NCI-H2196 treated with DMSO at 0.1 percent for 48 hours (cell line): Measurements from ENCODE around the gene CD59.
"Not testable (repeated sequence)": the region's sequence is repeated elsewhere in the genome, so short reads cannot be mapped to it uniquely, and the experiment has no call there.

Source experiments
- DNase-seq: peaks from one replicate; lab custom pipeline; 2025; ENCODE audit not compliant: unreplicated experiment; lab: John Stamatoyannopoulos, UW

The CD59 gene

GRCh38 chr11:33716243-33716642 is 20.0 kb downstream of the CD59 start:
- no peak for DNase-seq

DNA sequence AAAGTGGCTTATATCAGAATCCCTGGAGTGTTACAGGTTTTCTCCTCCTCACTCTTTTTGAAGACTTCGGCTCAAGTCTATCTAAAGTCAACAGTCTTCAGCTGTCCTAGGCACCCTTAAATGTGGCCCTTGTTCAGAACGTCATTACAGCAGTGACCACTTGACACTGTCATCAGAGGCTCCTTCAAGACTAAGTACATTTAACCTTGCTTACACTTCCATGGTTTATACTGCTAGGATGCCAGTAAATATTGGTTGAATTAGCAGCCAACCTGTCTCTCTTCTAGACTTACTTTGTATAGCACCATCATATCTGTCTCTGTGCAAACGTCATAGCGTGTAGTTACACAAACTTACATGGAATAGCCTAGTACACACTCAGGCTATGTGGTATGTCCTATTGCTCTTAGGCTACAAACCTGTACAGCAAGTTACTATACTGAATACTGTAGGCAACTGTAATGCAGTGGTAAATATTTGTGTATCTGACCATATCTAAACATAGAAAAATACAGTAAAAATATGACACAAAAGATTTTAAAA is 22.3 kb downstream of the CD59 start:
- DNase-seq, result no peak

DNA sequence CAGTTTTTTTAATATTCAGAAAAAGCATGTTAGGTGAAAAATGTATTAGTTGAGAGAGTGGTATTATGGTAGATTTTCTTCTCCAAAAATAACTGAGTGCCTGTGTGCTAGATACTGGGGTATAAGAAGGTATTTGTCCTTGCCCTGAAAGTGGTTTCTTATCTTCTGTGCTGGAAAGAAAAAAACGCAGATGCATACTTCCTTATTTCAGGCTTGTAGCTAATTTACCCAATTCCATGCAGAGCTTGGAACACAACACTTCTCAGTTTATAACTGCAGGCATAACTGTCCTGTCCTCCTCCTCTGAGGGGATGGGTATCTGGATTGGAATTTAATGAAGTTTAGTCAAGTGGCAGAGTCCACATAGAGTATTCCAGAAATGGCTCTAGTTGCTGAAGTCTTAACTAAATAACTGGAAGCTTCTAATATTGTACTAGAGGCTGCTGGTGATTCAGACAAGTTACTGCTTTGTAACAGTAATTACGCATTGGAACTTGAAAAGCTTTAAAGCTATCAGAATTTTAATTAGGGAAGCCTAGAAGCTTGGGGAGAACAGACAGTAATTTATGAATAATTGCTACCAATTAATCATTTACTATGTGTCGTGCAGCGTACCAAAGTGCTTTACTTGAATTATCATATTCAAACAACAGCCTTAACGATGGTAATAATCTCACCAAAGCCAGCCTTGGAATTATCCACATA is 22.9 kb downstream of the CD59 start:
- DNase-seq, result no peak

- no peak for DNase-seq
Measured at GRCh38 chr11:33712436-33712835, 23.8 kb downstream of the CD59 start.

GRCh38 chr11:33709466-33709865 is 26.8 kb downstream of the CD59 start:
- no peak for DNase-seq

DNA sequence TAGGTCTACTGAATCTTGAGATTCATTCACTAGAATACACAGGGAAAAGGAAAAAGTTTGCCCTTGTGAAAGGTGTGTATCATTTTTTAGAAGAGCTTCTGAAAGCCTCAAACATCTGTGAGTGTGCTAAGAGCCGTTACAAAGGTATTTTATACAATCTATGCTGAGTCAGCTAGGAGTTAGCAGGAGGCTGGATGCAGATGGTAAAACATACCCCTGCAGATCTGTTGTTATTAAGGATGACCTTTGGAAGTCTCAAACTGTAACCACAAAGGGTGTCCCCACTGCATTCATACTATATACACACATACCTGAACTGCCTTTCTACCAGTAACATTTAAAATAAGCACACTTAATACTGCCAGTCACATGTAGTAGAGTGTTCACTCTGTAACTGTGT is 27.2 kb downstream of the CD59 start:
- no peak for DNase-seq

- DNase-seq, result not testable (repeated sequence)
Measured at GRCh38 chr11:33707831-33708230, 28.4 kb downstream of the CD59 start.

DNA sequence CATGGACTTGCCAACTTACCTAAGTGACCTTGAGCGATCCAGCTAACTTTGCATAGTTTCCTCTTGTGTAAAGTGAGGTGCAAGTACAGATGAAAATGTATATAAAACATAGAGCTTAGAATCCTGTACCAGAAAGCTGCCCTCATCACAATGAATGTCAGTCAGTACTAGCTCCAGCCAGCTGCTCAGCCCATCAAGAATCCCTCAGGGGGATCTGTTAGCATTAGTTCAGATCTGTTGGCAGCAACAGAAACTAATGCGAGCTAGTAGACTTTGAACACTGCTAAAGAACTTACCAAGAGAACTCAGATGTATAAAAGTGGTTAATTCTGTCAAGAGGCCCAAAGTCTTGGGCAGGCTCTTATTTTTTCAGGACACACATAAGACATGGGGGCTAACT is 29.3 kb downstream of the CD59 start:
- DNase-seq, result no peak

DNA sequence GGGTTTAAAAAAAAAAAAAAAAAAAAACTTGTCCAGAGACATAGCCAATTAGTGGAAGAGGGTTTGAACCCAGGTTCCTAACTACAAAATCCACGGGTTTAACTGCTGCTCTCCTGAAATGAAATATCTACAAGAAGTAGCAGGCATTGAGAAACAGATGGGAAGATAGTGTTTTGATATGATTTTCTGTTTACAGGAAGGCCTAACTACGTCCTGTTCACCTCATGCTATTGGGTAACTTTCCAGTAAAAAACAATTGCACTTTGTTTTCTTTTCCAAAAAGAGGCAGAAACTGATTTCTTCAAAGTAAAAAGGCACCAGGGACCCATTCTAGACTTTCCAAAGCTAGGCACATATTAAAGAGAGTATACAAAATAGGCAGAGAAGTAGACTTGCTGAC is 29.7 kb downstream of the CD59 start:
- no peak for DNase-seq

DNA sequence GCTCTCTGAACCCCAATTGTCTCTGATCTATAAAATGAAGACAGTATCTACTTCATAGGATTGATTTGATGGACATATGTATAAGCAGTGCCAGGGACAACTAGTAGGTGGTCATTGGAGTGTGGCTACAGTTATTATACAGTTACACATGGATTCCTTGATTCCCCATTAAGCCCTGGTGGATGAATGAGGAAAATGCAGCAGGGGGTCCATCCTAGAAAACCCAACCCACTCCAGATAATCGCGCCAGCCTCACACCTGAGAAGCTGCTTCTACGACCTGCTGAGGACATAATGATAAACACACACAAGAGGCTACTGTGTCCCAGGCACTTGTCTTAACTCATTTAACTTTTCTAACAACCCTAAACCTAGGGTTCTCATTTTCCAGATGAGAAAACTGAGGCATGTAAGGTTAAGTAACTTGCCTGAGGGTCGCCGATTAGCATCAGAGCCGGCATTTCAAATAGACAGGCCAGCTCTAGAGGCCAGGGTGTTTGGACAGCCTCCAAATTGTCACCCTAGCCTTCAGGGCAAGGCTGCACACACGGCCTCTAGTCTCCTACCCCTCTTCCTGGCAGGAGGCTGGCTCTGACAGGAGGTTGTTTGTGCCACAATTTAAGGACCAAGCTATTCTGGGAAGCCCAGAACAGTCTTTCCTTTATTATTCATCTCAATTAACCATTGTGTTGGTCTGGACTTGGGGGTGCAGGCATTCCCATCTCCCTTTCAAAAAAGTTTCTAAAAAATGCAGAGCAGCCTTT is 31.8 kb downstream of the CD59 start:
- no peak for DNase-seq

DNA sequence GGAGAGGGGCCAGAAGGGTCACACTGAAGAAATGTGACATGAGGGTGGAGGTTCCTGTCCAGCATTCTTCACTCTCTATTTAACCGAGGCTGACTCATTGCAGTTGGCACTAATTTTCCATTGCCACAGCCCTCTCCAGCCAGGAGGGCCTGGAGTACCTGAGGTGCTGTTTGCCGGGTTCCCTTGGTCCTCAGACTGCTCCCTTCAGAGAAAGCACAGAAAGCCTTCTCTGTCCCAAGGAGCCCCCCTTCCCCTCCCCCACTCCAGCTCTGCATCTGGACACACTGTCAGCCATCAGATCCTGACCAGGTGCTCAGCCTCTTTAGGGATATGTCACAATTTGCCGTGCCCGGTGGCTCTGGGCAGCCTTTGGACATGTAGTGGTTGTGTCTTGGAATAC is 32.4 kb downstream of the CD59 start:
- no peak for DNase-seq

- no peak for DNase-seq
Measured at GRCh38 chr11:33703234-33703633, 33.0 kb downstream of the CD59 start.

DNA sequence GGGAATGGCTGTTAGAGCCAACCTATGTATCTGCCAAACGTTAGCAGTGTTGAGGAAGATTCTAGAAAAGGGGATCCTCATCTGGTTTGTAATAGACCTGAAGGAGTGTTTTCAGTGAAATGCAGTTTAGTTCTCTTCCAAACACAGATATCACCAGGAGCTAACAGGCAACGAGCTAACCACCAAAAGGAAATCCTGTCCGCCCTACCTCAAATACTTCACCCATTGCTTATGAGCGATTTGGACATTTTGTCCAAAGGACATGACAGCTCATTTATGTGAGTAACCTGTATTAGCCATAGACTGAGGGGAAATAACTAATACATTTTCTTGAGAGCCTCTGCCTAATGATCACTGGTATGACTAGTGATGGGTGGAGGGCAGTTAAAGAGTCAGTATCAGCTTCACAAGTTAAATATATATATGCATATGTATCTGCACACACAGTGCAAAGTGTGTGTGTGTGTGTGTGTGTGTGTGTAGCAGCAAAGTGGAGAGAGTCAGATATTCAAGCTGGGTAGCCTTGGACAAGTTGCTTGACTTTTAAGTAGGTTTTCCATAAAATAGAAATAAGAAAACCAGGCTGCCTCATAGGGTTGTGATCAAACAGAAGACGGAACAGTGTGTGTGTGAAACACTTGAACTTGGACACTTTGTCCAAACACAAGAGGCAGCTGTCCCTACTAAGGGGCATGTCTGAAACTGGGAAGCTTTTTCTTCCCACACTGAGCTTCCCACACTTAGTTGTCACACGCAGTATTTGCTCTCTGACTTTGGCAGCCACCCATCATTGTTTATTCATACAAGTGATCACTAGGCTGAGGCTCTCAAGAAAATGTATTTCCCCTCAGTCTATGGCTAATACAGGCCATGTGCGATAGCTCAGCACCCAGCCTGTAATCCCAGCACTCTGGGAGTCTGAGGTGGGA is 34.7 kb downstream of the CD59 start:
- DNase-seq, result peak; percentile 11

GRCh38 chr11:33700502-33701271 is 35.5 kb downstream of the CD59 start, which contains the start of gene C11orf91:
TSS of gene C11orf91 (minus strand) at chr11:33700826. CDS start at chr11:33700740, 86 bp downstream.
- DNase-seq, result peak; percentile 91

- no peak for DNase-seq
Measured at GRCh38 chr11:33700063-33700501, 36.1 kb downstream of the CD59 start.

- DNase-seq, result no peak
Measured at GRCh38 chr11:33699515-33700062, 36.6 kb downstream of the CD59 start.

- DNase-seq, result no peak
Measured at GRCh38 chr11:33698921-33699320, 37.3 kb downstream of the CD59 start.

DNA sequence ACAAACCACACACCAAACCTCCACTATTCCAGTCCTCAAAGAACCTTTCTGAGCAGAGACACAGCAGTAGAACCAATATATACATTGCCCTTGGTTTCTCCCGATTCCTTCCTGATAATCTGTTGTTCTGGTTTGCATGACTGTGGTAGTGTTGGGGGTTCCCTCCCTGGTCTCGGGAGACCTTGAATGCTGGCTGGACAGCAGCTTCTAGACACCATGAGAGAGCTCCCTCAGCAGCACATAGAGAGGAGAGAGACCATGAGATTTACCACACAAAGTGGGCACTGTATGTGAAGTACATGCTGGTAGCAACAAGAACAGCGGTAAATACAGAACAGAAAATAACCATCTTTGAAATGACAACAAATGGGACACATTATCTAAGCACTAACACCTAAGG is 38.2 kb downstream of the CD59 start:
- no peak for DNase-seq

DNA sequence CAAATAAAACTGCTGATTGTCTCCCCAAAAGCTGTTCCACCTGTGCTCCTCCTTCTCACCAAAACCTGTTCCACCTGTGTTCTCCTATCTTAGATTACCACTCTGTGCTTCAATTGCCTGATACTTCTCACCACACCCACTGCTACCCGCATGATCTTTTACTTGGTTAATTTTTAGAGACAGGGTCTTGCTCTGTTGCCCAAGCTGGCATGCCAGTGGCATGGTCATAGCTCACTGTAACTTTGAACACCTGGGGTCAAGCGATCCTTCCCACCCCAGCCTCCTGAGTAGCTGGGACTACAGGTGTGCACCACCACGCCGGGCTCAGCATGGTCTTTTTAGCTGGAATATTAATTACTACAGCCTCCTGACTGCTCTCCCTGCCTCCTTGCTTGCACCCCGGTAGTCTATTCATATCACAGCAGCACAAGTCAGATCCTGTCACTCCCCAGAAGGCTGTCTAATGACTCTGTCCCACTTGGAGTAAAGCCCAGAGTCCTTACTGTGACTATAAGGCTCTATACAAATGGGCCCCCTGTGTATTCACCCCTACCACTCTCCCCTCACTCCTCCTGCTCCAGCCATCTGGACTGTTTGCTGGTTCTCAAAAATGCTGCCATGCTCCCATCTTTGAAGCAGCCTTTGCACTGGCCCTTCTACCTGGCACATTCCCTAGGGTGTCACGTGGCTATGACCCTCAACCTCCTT is 39.1 kb downstream of the CD59 start:
- DNase-seq, result no peak
